H9 (cell line): Measurements from ENCODE around the gene SPAG6. TPM values are rescaled to one million over a fixed set of nuclear protein-coding genes. Genes with fewer than 3 reads are reported as not detected.

Experiments used
- DNase-seq: peaks from one replicate; pipeline ENCODE4 v3.0.0-alpha.2; 2017
- H2AFZ ChIP-seq: one replicate; pipeline ENCODE4 v1.6.1; 2013; ENCODE audit warnings: mild to moderate bottlenecking, low read length, control low read depth, moderate library complexity
- H2AK5ac ChIP-seq: 2 replicates; pipeline ENCODE4 v1.6.1; 2013; ENCODE audit warnings: low read length, control low read depth, mixed read lengths; ENCODE audit not compliant: insufficient read length
- H2BK120ac ChIP-seq: one replicate; pipeline ENCODE4 v1.6.1; 2013; ENCODE audit warnings: low read depth, mild to moderate bottlenecking, low read length, control low read depth, inconsistent platforms; ENCODE audit not compliant: poor library complexity, severe bottlenecking
- H2BK12ac ChIP-seq: 2 replicates; pipeline ENCODE4 v1.6.1; 2013; ENCODE audit warnings: low read length, control low read depth, mixed read lengths, low read depth; ENCODE audit not compliant: insufficient read length
- H2BK15ac ChIP-seq: 2 replicates; pipeline ENCODE4 v1.6.1; 2013; ENCODE audit warnings: low read depth, low read length, control low read depth
- H2BK20ac ChIP-seq: one replicate; pipeline ENCODE4 v1.6.1; 2013; ENCODE audit warnings: low read depth, mild to moderate bottlenecking, low read length, control low read depth, inconsistent platforms; ENCODE audit not compliant: poor library complexity, severe bottlenecking
- H2BK5ac ChIP-seq: 2 replicates; pipeline ENCODE4 v1.6.1; 2013; ENCODE audit warnings: low read length, control low read depth, mixed read lengths; ENCODE audit not compliant: insufficient read length
- H3K14ac ChIP-seq: 2 replicates; pipeline ENCODE4 v1.6.1; 2013; ENCODE audit warnings: low read length, control low read depth; ENCODE audit not compliant: insufficient read depth
- H3K18ac ChIP-seq: 2 replicates; pipeline ENCODE4 v1.6.1; 2013; ENCODE audit warnings: low read depth, mild to moderate bottlenecking, mixed read lengths, low read length, control low read depth; ENCODE audit not compliant: insufficient read length
- H3K23ac ChIP-seq: 2 replicates; pipeline ENCODE4 v1.6.1; 2013; ENCODE audit warnings: low read length, control low read depth, mixed read lengths, low read depth; ENCODE audit not compliant: insufficient read length
- H3K23me2 ChIP-seq: 2 replicates; pipeline ENCODE4 v1.6.1; 2013; ENCODE audit warnings: low read depth, mild to moderate bottlenecking, mixed read lengths, low read length, control low read depth; ENCODE audit not compliant: insufficient read length, poor library complexity, severe bottlenecking
- H3K27ac ChIP-seq: 2 replicates; pipeline ENCODE4 v1.5.1; 2013; ENCODE audit warnings: low read length, control low read depth, mixed read lengths, low read depth; ENCODE audit not compliant: insufficient read length
- H3K27me3 ChIP-seq: 2 replicates; pipeline ENCODE4 v1.6.1; 2013; ENCODE audit warnings: low read length, control low read depth, inconsistent platforms; ENCODE audit not compliant: insufficient read depth
- H3K4ac ChIP-seq: 2 replicates; pipeline ENCODE4 v1.6.1; 2013; ENCODE audit warnings: low read depth, mild to moderate bottlenecking, control low read depth, inconsistent platforms, low read length, moderate library complexity
- H3K4me1 ChIP-seq: 2 replicates; pipeline ENCODE4 v1.6.1; 2013; ENCODE audit warnings: low read length, control low read depth, inconsistent platforms; ENCODE audit not compliant: insufficient read depth
- H3K4me2 ChIP-seq: 2 replicates; pipeline ENCODE4 v1.6.1; 2013; ENCODE audit warnings: low read length, control low read depth, mixed read lengths; ENCODE audit not compliant: insufficient read length, insufficient read depth
- H3K56ac ChIP-seq: 2 replicates; pipeline ENCODE4 v1.6.1; 2013; ENCODE audit warnings: low read depth, mild to moderate bottlenecking, mixed read lengths, low read length, control low read depth; ENCODE audit not compliant: insufficient read length
- H3K79me1 ChIP-seq: 2 replicates; pipeline ENCODE4 v1.6.1; 2013; ENCODE audit warnings: low read depth, mild to moderate bottlenecking, moderate library complexity, low read length, control low read depth, inconsistent platforms; ENCODE audit not compliant: insufficient read depth, poor library complexity, severe bottlenecking
- H3K79me2 ChIP-seq: 2 replicates; pipeline ENCODE4 v1.6.1; 2013; ENCODE audit warnings: low read length, control low read depth, inconsistent platforms; ENCODE audit not compliant: insufficient read depth
- H3K9ac ChIP-seq: 2 replicates; pipeline ENCODE4 v1.6.1; 2013; ENCODE audit warnings: low read length, control low read depth, mixed read lengths; ENCODE audit not compliant: insufficient read length; ENCODE audit errors: extremely low read depth
- H3K9me3 ChIP-seq: one replicate; pipeline ENCODE4 v1.6.1; 2013; ENCODE audit warnings: low read depth, low read length, inconsistent platforms; ENCODE audit not compliant: control insufficient read depth
- H3T11ph ChIP-seq: one replicate; pipeline ENCODE4 v1.6.1; 2013; ENCODE audit warnings: mild to moderate bottlenecking, low read length, control low read depth, inconsistent platforms
- H4K20me1 ChIP-seq: one replicate; pipeline ENCODE4 v1.6.1; 2013; ENCODE audit not compliant: control insufficient read depth, insufficient read length, insufficient read depth
- H4K5ac ChIP-seq: 2 replicates; pipeline ENCODE4 v1.6.1; 2013; ENCODE audit warnings: low read depth, mild to moderate bottlenecking, mixed read lengths, low read length, control low read depth; ENCODE audit not compliant: insufficient read length
- H4K8ac ChIP-seq: replicated peaks from 2 replicates; pipeline ENCODE4 v1.6.1; 2013; ENCODE audit warnings: low read length, control low read depth, mixed read lengths, low read depth; ENCODE audit not compliant: insufficient read length
- H4K91ac ChIP-seq: 2 replicates; pipeline ENCODE4 v1.6.1; 2013; ENCODE audit warnings: low read depth, mild to moderate bottlenecking, moderate library complexity, mixed read lengths, low read length, control low read depth; ENCODE audit not compliant: insufficient read length
- H3K27ac Mint-ChIP-seq, 3 experiments: 2 replicates in 2 of 3; 3 replicates in 1 of 3; pipeline ENCODE4 v1.8.0; 2020 to 2021; ENCODE audit warnings: mixed read lengths in 3 of 3, mild to moderate bottlenecking in 1 of 3, moderate library complexity in 1 of 3
- H3K27me3 Mint-ChIP-seq: 2 replicates; pipeline ENCODE4 v1.8.0; 2021; ENCODE audit warnings: low read depth, mild to moderate bottlenecking, moderate library complexity, mixed read lengths
- H3K36me3 Mint-ChIP-seq, 3 experiments: 2 replicates in 2 of 3; 3 replicates in 1 of 3; pipeline ENCODE4 v1.8.0; 2020 to 2021; ENCODE audit warnings: low read depth in 3 of 3, mixed read lengths in 3 of 3; ENCODE audit not compliant: insufficient read depth in 1 of 3
- H3K4me1 Mint-ChIP-seq, 2 experiments: 2 replicates each; pipeline ENCODE4 v1.8.0; 2020; ENCODE audit warnings: mixed read lengths in 2 of 2
- H3K4me3 Mint-ChIP-seq, 2 experiments: 2 replicates in 1 of 2; 3 replicates in 1 of 2; pipeline ENCODE4 v1.8.0; 2020 to 2021; ENCODE audit warnings: mild to moderate bottlenecking in 2 of 2, mixed read lengths in 2 of 2, moderate library complexity in 1 of 2
- H3K9me3 Mint-ChIP-seq, 2 experiments: 2 replicates in 1 of 2; 3 replicates in 1 of 2; pipeline ENCODE4 v1.8.0; 2020; ENCODE audit warnings: mild to moderate bottlenecking in 2 of 2, mixed read lengths in 2 of 2, moderate library complexity in 1 of 2
- whole genome bisulfite sequencing: extraction: QIAGEN DNeasy Blood & Tissue Kit; methylation state at CpG from one replicate; pipeline ENCODE4 v1.1.7; 2013; ENCODE audit warnings: missing lambda C conversion rate, low lambda C conversion rate, mixed read lengths; ENCODE audit not compliant: insufficient read length; ENCODE audit errors: extremely low coverage; 5-methylcytosine and 5-hydroxymethylcytosine counted together
- total RNA-seq: library from RNA; stranded (reverse); gene quantifications from 2 replicates; pipeline ENCODE4 v1.2.1, GENCODE V29; 2021
- TF ChIP-seq, protein P1 (sequence below): fragments of 200-600 bp; sonication (generic); conservative IDR thresholded peaks from 3 replicates; pipeline ENCODE4 v1.8.0; 2021; ENCODE audit warnings: antibody characterized with exemption, mild to moderate bottlenecking

SPAG6 gene
- total RNA-seq, 1 experiment from 2014 or later = 0.24 TPM

GRCh38 chr10:22443175-22443901 is 98.0 kb downstream of the SPAG6 start:
- no peak overlapping the region for H3K9ac ChIP-seq
- TF ChIP-seq, protein P1, sequence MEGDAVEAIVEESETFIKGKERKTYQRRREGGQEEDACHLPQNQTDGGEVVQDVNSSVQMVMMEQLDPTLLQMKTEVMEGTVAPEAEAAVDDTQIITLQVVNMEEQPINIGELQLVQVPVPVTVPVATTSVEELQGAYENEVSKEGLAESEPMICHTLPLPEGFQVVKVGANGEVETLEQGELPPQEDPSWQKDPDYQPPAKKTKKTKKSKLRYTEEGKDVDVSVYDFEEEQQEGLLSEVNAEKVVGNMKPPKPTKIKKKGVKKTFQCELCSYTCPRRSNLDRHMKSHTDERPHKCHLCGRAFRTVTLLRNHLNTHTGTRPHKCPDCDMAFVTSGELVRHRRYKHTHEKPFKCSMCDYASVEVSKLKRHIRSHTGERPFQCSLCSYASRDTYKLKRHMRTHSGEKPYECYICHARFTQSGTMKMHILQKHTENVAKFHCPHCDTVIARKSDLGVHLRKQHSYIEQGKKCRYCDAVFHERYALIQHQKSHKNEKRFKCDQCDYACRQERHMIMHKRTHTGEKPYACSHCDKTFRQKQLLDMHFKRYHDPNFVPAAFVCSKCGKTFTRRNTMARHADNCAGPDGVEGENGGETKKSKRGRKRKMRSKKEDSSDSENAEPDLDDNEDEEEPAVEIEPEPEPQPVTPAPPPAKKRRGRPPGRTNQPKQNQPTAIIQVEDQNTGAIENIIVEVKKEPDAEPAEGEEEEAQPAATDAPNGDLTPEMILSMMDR = no peak
- H4K91ac ChIP-seq = no peak overlapping the region
- no peaks in the 10 kb centered on the region for H3K9me3 ChIP-seq
- H2BK120ac ChIP-seq = no peak overlapping the region
- H3K27ac ChIP-seq = no peak overlapping the region
- no peak overlapping the region for H2BK20ac ChIP-seq
- no peak overlapping the region for H3T11ph ChIP-seq
- Mint-ChIP-seq H3K9me3 (no peaks in the 10 kb centered on the region; a peak in 1 of 5 replicates), H3K36me3 (no peaks in the 10 kb centered on the region), H3K27ac (no peak overlapping the region), H3K27me3 (peaks cover 84% of the 10 kb centered on the region), H3K4me1 (peaks cover 0 to 2% of the 10 kb centered on the region in 2 experiments; a peak in 3 of 4 replicates), H3K4me3 (no peak overlapping the region)
- no CpG with 5 or more reads among the region's 6 CpGs for WGBS
- H4K5ac ChIP-seq = no peak overlapping the region
- no peak overlapping the region for H3K56ac ChIP-seq
- H3K27me3 ChIP-seq = peaks cover 10% of the 10 kb centered on the region; the same call in 1 of the 2 replicates
- H3K4me1 ChIP-seq = no peaks in the 10 kb centered on the region
- H3K18ac ChIP-seq = no peak overlapping the region
- H3K4me2 ChIP-seq = no peak overlapping the region
- no peaks in the 10 kb centered on the region for H3K23me2 ChIP-seq
- no peak overlapping the region for H2BK15ac ChIP-seq
- H2AFZ ChIP-seq = no peak overlapping the region
- no peak overlapping the region for H2BK5ac ChIP-seq
- no peak overlapping the region for H3K14ac ChIP-seq
- DNase-seq = no peak
- H2AK5ac ChIP-seq = no peak overlapping the region
- no peak overlapping the region for H4K8ac ChIP-seq
- no peaks in the 10 kb centered on the region for H3K79me2 ChIP-seq
- H2BK12ac ChIP-seq = no peak overlapping the region
- no peaks in the 10 kb centered on the region for H4K20me1 ChIP-seq
- H3K79me1 ChIP-seq = no peaks in the 10 kb centered on the region
- H3K23ac ChIP-seq = no peak overlapping the region
- no peak overlapping the region for H3K4ac ChIP-seq
